SH-SY5Y (cell line): ENCODE measurements around the gene CGNL1.

Experiments
- GATA2 ChIP-seq: IDR thresholded peaks from 2 replicates; pipeline ENCODE4 v1.6.1; 2011; ENCODE audit warnings: mild to moderate bottlenecking, low read depth, low read length
- GATA3 ChIP-seq: IDR thresholded peaks from 2 replicates; pipeline ENCODE4 v1.6.1; 2011; ENCODE audit warnings: low read depth, mild to moderate bottlenecking, low read length, moderate library complexity

Gene CGNL1

GRCh38 chr15:57375827-57376695, at the start of gene CGNL1:
Gene CGNL1 (plus strand): TSS chr15:57376505. CDS start chr15:57438000, 61,495 bp downstream.
- TF ChIP-seq GATA2 (no peak), GATA3 (no peak)

- TF ChIP-seq GATA2 (no peak), GATA3 (no peak)
These were observed 48.3 kb upstream of the CGNL1 start for GRCh38 chr15:57327985-57328471.

GRCh38 chr15:57328479-57328878, 47.8 kb upstream of the CGNL1 start:
- TF ChIP-seq GATA2 (no peak), GATA3 (no peak)

- TF ChIP-seq GATA2 (no peak), GATA3 (no peak)
These were observed 47.4 kb upstream of the CGNL1 start for GRCh38 chr15:57328897-57329296.

- TF ChIP-seq GATA3 (no peak), GATA2 (no peak)
These were observed 46.5 kb upstream of the CGNL1 start for GRCh38 chr15:57329582-57330367.

GRCh38 chr15:57330619-57331340, 45.5 kb upstream of the CGNL1 start:
- TF ChIP-seq GATA3 (no peak), GATA2 (no peak)

GRCh38 chr15:57332326-57332725, 44.0 kb upstream of the CGNL1 start:
- TF ChIP-seq GATA3 (no peak), GATA2 (no peak)

GRCh38 chr15:57333487-57333886, 42.8 kb upstream of the CGNL1 start:
- TF ChIP-seq GATA3 (no peak), GATA2 (no peak)

- TF ChIP-seq GATA2 = no peak
- no peak for TF ChIP-seq GATA3
These were observed 42.0 kb upstream of the CGNL1 start for GRCh38 chr15:57334257-57334656.

GRCh38 chr15:57335293-57335715, 41.0 kb upstream of the CGNL1 start:
- TF ChIP-seq GATA3 (no peak), GATA2 (no peak)

- no peak for TF ChIP-seq GATA2
- no peak for TF ChIP-seq GATA3
These were observed 40.6 kb upstream of the CGNL1 start for GRCh38 chr15:57335719-57336118.

GRCh38 chr15:57337868-57338411, 38.4 kb upstream of the CGNL1 start:
- TF ChIP-seq GATA2 (no peak), GATA3 (no peak)

GRCh38 chr15:57339321-57339720, 37.0 kb upstream of the CGNL1 start:
- TF ChIP-seq GATA3 = no peak
- no peak for TF ChIP-seq GATA2

- TF ChIP-seq GATA2 (no peak), GATA3 (no peak)
These were observed 35.5 kb upstream of the CGNL1 start for GRCh38 chr15:57340682-57341259.
